ENCODE data around the gene IARS1.
A peak's percentile ranks its signal among the peaks of the same experiment; 100 is the strongest.

Gene IARS1

GRCh38 chr9:92293452-92294296 lies at the start of gene IARS1:
Gene IARS1 (minus strand): TSS chr9:92293697. CDS start chr9:92289419, 4,278 bp downstream.
- peak; percentile 98 for DNase-seq

DNA sequence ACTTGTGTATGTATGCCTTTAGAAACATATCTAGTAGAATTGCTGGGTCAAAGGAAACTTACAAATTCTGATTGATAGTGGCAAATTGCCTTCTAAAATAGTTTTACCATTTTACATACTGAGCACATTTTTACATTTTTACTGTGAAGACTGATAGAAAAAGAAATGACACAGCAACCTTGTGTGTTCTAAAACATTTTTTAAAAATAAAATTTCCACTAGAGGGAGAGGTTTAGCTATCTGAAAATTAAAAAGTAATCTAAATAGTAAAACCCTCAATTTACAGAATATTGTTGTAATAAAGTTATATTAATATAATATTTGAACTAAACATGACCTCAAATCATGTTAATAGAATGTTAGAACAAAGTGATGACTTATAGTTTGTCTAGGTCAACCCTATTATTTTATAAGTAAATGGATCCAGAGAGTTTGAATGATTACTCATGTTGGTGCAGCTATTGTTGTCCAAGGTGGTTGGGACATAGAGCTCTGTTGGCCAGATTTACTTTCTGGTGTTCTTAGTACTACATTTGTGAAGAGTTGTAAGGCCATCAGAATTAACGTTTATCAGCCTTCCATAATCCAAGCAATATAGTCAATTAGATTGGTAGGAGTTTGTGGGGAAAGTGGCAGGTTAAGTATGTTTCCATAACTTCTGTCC lies 49.5 kb upstream of the IARS1 start:
- peak; percentile 15 for DNase-seq

- no peak for DNase-seq
Observed at GRCh38 chr9:92341578-92341977, 48.1 kb upstream of the IARS1 start.

DNA sequence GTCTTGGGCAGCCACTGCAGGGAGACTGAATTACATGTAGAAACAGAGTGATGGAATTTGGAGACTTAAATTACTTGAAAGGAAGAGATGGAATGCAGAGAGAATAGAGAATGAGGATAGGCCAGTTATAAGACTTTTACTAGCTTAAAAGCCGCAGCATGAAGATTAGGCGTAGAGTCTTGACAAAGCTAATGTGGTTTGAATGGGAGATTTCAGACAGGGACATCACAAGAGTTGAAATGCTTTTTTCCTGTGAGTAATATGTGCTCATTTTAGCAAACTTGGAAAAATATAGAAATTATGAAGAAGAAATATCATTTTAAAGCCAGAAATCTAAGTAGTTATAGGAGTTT lies 39.8 kb upstream of the IARS1 start:
- DNase-seq: no peak

DNA sequence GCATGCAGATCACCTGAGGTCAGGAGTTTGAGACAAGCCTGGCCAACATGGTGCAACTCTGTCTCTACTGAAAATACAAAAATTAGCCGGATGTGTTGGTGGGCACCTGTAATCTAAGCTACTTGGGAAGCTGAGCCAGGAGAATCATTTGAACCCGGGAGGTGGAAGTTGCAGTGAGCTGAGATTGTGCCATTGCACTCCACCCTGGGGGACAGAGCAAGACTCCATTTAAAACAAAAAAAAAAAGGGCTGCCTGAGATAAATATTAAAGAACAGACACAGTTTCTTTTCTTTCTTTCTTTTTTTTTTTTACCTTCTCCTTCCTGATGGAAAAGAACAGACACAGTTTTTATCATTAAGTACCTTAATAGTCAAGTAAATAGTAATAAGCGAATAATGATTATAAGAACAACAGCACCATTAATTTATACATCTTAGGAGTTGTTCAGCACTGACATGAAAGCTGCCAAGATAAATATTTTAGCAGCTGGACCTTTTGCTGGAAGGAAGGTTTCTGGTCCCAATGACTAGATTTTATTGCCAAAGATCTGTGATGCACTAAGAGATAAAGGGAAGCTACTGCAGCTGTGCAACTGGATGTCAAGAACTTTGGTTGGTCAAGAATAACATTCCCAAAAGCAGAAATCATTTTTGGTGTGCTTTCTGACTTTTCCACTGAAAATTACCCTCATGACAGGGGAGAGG lies 39.2 kb upstream of the IARS1 start:
- DNase-seq: no peak

DNA sequence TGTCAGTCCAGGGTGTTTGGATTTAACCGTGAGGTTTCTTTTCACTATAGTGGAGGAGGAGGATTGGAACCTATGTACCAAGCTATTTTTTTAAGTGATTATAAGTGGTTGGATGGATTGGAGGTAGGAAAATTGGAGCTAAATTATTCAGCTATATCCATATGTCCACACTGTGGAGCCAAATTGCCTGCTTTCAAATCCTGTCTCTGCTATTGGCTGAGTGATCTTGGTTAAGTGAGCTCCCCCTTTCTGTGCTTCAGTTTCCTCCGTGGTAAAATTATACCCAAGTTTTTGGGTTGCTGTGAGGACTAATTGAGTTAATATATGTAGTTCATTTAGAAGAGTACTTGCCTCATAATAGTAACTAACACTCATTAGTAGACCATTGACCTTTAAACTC lies 34.7 kb upstream of the IARS1 start:
- DNase-seq: no peak

- no peak for DNase-seq
Observed at GRCh38 chr9:92327283-92327850, 33.9 kb upstream of the IARS1 start.

- no peak for DNase-seq
Observed at GRCh38 chr9:92325991-92326500, 32.5 kb upstream of the IARS1 start.

- peak; percentile 96 for DNase-seq
Observed at GRCh38 chr9:92325269-92325990, 31.9 kb upstream of the IARS1 start, which contains the start of the genes CENPP and NOL8. Gene CENPP (plus strand): TSS chr9:92325953. Gene NOL8 (minus strand): TSS chr9:92325350. CDS start chr9:92324161, 1,189 bp downstream.

GRCh38 chr9:92324889-92325268 lies 31.4 kb upstream of the IARS1 start:
- no peak for DNase-seq

- DNase-seq: no peak
Observed at GRCh38 chr9:92324431-92324830, 30.9 kb upstream of the IARS1 start.

DNA sequence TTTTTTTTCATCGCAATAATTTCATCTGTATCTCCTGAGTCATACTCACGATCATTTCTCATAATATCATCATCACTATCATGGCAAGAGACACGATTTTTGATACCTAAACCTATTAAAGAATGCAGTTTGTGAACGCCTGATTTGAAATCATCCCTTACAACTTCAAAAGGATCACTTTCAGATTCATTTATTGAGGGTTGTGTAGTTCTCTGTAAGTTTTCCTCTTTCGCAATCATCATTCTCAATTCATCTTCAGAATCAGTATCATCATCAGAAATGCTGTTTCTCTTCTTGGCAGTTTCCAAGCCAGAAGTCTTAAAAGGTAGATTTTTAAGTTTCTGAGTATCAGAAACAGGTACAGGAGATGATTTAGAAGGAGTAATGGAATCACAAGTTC lies 22.0 kb upstream of the IARS1 start:
- DNase-seq: no peak

DNA sequence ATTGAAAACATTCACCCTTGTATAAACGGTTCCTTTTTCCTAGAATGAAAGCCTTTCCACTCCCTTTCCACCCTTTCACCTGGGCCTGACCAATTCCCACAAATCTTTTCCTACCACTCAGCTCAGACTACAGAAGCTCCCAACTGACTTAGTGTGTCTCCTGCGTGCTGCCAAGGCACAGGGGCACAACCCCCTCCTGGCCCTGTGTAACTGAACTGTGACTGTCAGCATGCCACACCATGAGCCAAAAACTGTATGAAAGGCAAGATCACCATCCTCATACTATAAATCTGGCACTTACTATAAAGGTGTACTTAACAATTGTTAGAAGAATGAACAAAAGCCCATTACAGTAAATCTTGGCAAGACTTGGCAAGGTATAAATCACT lies 20.1 kb upstream of the IARS1 start:
- DNase-seq: no peak

DNA sequence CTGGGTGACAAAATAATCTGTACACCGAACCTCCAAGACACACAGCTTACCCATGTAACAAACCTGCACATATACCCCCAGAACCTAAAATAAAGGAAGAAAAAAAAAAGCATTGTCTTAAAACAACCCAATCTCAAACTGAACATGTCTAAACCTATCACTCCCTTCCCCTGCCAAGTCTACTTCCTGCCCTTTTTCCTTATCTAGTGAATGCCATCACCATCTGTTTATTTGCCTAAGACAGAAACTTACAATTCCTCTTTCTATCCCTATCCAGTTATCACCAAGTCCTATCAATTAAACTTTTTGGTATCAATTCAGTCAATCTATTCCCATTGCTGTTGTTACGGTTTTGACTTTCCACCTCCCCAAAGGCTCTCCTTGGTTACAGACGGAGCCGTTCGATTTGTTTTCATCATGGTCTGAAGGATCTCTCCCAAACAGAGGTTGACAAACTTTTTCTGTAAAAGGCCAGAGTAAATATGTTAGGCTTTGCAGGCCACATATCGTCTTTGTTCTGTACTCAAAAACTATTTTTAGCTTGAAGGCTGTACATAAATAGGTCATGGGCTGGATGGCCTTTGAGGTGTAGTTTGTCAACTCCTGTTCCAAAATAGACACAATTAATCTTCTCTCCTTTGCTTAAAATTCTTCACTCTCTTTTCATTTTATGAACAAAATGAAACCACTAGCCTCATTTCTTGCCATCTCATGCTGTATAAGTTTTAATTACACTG lies 19.6 kb upstream of the IARS1 start:
- DNase-seq: no peak

DNA sequence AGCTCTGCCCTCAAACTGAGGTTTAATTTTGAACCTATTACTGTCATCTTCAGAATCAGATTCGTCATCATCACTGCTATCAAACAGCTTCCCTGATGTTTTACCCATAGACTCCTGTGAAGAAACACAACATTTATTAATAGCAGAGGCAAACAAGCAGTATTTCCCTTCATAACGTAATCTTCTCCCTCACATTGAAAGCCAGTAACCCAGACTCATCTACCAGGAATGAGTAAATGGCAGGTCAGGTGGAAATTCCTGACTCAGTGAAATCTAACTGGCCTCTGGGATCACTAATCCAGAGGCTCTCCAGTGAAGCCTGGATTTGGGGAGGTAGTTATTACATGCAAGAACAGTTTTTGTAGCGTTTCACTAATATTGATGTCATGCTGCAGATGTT lies 17.1 kb upstream of the IARS1 start:
- DNase-seq: no peak

DNA sequence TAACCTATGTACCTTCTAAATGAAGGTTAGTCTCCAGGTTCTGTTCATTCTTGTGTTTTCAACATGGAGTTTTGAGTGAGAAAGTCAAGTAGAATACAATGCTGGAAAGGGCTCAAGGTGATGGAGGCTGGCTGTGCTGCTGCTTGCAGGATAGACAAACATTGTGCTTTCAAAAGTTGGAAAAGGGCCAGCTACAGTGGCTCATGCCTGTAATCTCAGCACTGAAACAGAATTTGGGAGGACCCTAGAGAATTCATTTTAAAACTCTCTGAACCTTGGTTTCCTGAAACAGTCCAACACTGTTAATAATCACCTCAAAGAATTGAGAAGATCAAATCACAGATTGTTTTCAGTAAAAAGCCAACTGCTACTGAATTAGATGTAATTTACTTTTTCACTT lies 15.4 kb upstream of the IARS1 start:
- no peak for DNase-seq

- DNase-seq: no peak
Observed at GRCh38 chr9:92300936-92301335, 7.4 kb upstream of the IARS1 start.

DNA sequence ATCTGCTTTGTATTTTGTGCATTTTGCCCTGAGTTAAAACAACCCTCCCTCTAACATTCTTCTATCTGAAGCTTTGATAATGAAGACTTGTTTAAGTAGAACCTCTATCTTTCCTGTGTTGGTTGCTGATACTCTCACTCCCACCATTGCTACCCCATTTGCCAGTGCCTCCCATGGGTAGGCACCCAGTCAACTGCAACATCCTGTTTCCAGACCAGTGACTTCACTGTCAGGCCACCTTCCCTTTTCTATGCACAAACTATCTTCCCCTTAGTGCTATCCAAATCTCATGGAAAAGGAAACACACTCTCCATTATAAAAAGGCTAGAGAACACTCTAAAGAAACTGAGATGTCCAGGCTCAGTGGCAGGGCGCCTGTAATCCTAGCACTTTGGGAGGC lies 5.6 kb upstream of the IARS1 start:
- DNase-seq: no peak

GRCh38 chr9:92298036-92298435 lies 4.5 kb upstream of the IARS1 start:
- no peak for DNase-seq

DNA sequence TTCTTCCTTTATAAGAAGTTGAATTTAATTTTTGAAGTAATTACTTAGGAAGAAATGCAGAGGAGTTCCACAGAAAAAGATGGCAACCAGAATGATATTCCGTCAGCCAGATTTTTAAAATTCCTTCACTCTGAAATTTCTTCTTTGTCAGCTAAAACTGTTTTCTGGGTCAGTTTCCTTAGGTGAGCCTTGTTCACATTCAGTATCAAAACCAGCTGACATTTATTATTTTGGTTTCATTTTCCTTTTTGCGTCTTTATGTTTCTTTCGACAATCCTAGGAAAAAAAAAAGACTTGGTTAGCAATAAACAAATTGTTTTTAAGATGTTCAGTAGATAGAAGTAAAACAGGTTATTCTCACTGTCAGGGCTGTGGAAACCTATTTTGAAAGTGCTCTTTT lies 4.1 kb upstream of the IARS1 start:
- no peak for DNase-seq

DNA sequence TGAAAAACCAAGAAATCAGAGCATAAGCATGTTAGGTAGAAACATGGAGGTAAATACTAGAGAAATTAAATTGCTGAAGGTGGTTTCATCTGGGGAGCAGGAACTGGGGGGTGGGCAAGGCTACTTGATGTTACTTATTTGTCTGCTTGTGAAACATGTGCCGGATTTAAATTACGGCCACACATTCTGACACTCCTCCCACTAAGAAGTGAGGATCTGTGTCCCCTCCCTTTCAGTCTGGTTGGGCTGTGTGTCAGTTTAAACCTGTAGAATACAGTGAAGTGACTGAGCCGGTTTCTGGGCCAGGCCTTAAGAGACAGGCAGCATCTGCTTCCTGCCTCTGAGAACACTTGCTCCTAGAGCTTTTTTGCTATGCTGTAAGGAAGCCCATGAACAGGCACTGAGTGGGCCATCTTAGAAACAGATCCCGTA lies 2.3 kb upstream of the IARS1 start:
- DNase-seq: no peak

Measured in midbrain (tissue), 1 donor.